Kidney glomerular epithelial cell (primary cell): ENCODE data around the gene MDM2.
"Not testable (repeated sequence)": the region's sequence is repeated elsewhere in the genome, so short reads cannot be mapped to it uniquely, and the experiment has no call there.

Source experiments
- DNase-seq: peaks from one replicate; lab custom pipeline; 2025; lab: John Stamatoyannopoulos, UW

MDM2 gene

GRCh38 chr12:68827895-68828671, 20.1 kb downstream of the MDM2 start:
- no peak for DNase-seq

DNA sequence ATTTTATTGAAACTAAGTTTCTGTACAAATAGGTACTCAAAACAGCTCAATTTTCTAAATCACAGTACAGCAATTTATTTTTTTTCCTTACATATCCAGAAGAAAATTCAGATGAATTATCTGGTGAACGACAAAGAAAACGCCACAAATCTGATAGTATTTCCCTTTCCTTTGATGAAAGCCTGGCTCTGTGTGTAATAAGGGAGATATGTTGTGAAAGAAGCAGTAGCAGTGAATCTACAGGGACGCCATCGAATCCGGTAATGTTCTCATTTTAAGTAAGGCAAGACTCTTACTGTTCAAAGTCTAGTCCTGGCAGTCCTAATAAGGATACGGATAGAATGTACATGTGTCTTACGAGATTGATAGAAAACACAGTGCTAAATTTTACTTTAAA, 20.7 kb downstream of the MDM2 start:
- no peak for DNase-seq

GRCh38 chr12:68831272-68831671, 23.3 kb downstream of the MDM2 start:
- no peak for DNase-seq

GRCh38 chr12:68831751-68832503, 23.9 kb downstream of the MDM2 start:
- no peak for DNase-seq

DNA sequence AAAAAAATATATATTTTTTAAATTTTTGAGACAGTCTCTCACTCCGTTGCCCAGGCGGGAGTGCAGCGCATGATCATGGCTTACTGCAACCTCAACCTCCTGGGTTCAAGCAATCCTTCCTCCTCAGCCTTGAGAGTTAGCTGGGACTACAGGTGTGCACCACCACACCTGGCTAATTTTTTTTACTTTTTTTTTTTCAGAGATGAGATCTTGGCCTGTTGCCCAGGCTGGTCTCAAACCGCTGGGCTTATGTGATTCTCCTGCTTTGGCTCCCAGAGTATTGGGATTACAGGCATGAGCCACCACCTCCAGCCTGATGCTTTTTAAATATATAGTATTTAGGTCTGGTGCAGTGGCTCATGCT, 24.5 kb downstream of the MDM2 start:
- no peak for DNase-seq

GRCh38 chr12:68833508-68833907, 25.5 kb downstream of the MDM2 start:
- no peak for DNase-seq

GRCh38 chr12:68835333-68835908, 27.4 kb downstream of the MDM2 start:
- no peak for DNase-seq

- no peak for DNase-seq
Observed at GRCh38 chr12:68837215-68837614, 29.2 kb downstream of the MDM2 start.

GRCh38 chr12:68838046-68838886, 30.3 kb downstream of the MDM2 start:
- no peak for DNase-seq

- no peak for DNase-seq
Observed at GRCh38 chr12:68839183-68840147, 31.5 kb downstream of the MDM2 start.

- DNase-seq, result not testable (repeated sequence)
Observed at GRCh38 chr12:68841175-68841574, 33.2 kb downstream of the MDM2 start.

GRCh38 chr12:68841717-68842116, 33.7 kb downstream of the MDM2 start:
- no peak for DNase-seq

- DNase-seq, result no peak
Observed at GRCh38 chr12:68842123-68842522, 34.1 kb downstream of the MDM2 start.

GRCh38 chr12:68842784-68843567, 35.0 kb downstream of the MDM2 start:
- no peak for DNase-seq

- no peak for DNase-seq
Observed at GRCh38 chr12:68844318-68844745, 36.4 kb downstream of the MDM2 start.

DNA sequence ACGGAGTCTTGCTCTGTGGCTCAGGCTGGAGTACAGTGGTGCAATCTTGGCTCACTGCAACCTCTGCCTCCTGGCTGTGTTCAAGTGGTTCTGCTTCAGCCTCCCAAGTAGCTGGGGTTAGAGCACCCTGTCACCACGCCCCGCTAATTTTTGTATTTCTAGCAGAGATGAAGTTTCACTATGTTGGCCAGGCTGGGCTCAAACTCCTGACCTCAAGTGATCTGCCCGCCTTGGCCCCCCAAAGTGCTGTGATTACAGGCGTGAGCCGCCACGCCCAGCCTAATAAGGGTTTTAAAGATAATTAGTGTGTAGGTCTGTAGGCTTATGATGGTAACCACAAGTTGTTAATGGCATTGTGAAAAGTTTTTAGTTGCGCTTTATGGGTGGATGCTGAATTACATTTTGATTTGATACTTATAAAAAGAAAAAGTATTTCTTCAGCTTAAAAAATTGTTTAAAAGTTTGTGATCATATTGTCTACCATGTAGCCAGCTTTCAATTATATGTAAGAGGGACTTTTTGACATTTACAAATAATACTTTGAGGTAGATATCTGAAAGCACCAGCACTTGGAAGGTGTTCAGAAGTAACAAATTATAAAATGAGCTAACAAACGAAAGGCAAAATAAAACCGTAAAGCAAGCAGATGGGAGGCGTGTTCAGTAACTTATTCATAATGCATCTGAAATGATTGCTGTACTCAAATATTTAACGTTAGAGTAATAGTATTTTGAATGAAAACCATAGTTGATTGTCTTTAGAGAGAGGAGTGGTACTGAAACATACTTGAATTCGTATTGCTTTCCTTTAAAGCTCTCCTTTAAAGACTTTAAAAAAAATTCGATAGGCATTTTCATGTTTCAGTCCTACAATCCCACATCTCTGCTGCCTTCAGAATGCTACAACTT, 37.1 kb downstream of the MDM2 start:
- no peak for DNase-seq

GRCh38 chr12:68846811-68847210, 38.8 kb downstream of the MDM2 start:
- DNase-seq, result no peak

DNA sequence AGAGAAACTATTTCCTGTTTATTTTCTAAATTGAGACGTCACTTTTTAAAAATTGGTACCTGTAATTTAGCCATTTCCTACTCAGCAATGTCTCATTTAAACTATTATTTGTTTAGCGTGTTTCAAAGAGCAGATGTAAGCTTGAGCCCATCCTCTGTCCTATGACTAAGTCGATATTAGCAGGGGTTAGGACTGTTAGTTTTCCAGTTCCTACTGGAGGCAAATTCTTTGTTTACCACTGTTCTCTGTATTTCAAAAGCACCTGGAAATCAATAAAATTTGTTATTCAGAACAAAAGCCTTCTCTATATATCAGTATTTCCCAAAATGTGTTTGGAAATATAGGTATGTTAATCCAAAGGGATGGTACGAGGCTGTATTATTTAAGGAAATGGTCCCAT, 42.4 kb downstream of the MDM2 start:
- no peak for DNase-seq
